ENCODE results near the gene RAB8B.
A peak's percentile ranks its signal among the peaks of the same experiment; 100 is the strongest.

RAB8B gene

GRCh38 chr15:63188926-63189871 lies at the start of gene RAB8B:
TSS of gene RAB8B (plus strand) at chr15:63189606. CDS start at chr15:63189625, 19 bp downstream.
- peak; percentile 95 to 96 for DNase-seq

DNA sequence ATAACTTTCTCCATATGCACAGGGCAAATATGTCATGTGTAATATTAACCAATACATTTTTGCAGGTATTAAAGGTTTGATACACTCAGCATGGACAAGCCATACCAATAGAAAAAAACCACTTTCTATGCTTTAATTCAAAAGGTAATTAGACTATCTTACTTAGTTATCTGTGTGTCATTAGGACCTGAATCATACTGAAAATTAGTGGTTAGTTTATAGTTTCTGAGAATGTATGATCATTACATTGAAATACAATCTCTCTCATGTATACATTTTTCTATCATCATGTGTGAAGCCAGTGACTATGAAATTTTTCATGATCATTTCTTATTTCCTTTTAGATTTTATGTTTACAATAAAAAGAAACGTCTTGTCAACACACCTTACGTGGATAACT lies 48.5 kb upstream of the RAB8B start:
- DNase-seq = no peak

GRCh38 chr15:63145426-63145825 lies 44.0 kb upstream of the RAB8B start:
- no peak for DNase-seq

DNA sequence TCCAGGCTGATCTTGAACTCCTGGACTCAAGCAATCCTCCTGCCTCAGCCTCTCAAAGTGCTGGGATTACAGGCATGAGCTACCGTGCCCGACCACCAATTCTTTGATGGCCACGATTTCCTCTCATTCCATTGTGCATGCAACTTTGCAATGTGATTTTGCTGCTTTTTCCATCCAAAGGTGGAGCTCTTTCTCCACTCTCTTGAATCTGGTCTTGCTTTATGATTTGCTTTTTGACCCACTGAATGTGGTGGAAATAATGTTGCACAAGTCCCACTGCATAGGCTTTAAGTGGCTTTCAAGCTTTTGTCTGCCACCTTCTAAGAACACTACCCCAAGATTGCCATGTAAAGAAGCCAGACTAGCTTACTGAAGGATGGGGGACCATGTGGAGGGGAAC lies 42.7 kb upstream of the RAB8B start:
- DNase-seq = no peak

DNA sequence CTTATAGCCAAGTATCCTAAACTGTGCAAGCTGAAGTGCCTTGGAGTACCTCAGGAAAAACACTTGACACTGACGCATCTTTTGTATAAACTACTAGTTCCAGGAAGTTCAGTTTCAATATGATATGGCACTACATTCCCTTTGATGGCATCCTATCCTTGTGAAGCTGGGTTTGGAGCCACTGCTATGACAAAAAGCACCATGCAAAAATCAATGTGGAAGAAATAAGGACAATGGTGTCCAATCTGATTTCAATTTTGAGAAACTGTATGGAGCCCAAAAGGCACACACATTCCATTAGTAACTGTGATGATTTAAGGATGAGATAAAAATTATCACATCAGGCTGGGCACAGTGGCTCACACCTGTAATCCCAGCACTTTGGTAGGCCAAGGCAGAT lies 37.7 kb upstream of the RAB8B start:
- no peak for DNase-seq

- no peak for DNase-seq
Measured at GRCh38 chr15:63155486-63155885, 33.9 kb upstream of the RAB8B start.

GRCh38 chr15:63156086-63156710 lies 33.2 kb upstream of the RAB8B start:
- DNase-seq = no peak

DNA sequence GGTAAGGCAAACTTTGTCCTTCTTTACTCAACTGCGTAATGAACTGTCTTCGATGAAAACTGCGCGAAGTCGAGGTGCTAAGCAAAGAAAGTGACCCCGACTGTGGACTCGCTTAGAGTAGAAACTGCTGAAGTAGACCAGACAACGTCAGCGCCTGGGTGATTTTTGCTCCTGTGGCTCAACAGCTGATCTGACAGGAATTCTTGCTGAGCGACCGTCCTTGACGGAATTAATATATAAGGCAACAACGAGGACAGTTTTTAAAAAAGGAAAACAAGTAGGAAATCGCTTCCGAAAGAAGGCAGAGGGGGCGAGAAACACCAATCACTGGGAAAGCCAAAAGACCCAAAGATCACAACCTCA lies 32.7 kb upstream of the RAB8B start:
- DNase-seq = peak in 1 of 2 donors; percentile 25

DNA sequence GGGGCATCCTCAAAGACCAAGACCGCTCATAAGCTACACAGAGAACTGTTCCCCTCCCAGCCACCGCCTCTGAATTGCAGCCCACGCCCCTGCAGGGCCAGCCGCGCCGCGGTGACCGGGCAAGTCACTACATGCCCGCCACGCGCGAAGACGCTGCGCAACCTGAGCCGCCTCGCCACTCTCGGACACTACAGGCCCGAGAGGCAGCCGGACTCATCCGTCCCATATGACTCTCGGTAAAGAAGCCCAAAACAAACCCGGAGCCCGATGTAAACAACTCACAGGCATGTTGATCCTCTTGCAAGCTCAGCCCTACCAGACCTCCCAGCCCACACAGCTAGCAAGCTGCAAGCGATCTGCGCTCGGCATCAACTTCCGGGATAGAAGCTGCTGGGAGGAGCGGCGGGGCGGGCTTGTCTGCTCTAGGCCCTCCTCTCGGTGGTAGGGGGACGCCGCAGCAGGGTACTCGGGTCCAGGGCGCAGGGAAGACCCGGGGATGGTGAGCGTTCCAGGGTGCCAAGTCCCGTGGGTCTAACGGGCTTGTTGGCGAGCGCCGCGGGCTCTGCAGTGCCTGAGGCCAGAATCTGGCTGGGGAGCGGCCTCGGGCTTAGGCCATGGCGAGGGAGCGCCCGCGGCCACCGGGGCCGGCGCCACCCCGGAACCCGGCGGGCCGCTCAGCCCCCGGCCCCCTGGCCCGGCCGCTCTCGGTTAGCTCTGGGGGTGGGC lies 32.1 kb upstream of the RAB8B start, which contains the start of gene RPS27L:
TSS of gene RPS27L (minus strand) at position 360 of the 726 bp plus-strand sequence. CDS start at position 288, 72 bp downstream.
- peak; percentile 87 to 89 for DNase-seq

- DNase-seq = peak; percentile 33 to 35
Measured at GRCh38 chr15:63157891-63158431, 31.4 kb upstream of the RAB8B start.

DNA sequence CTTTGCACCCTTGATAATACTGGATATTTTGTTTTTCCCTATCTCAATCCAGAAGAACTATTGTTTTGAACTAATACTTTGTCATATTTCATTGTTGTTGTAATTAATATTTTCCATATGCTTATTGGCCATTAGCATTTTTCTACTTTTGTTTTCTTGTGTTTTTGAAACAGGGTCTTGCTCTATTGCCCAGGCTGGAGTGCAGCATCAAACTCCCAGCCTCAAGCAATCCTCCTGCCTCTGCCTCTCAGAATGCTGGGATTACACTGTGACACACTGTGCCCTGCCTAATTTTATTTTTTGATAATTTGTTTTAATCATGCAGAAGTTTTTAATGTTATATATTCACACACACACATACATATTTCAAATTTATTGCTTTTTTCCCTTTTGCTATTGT lies 28.8 kb upstream of the RAB8B start:
- no peak for DNase-seq

DNA sequence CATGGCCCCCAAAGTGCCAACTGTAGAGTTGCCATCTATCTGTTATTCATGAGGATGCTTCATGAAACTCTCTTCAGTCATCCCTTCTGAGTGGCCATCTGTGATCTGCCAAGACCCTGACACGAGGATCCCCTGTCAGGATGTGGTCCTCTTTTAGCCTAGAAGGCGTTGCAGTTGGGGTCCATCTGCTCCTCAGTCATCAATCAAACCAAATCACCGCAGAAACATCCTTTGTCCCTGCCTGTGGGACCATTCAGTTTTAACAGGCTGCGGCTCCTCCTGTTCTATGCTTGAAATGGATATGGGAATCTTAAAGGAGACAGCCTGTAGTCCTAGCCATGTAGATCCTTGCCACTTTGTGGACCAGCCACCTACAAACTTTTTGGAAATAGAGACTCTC lies 26.2 kb upstream of the RAB8B start:
- DNase-seq = no peak

DNA sequence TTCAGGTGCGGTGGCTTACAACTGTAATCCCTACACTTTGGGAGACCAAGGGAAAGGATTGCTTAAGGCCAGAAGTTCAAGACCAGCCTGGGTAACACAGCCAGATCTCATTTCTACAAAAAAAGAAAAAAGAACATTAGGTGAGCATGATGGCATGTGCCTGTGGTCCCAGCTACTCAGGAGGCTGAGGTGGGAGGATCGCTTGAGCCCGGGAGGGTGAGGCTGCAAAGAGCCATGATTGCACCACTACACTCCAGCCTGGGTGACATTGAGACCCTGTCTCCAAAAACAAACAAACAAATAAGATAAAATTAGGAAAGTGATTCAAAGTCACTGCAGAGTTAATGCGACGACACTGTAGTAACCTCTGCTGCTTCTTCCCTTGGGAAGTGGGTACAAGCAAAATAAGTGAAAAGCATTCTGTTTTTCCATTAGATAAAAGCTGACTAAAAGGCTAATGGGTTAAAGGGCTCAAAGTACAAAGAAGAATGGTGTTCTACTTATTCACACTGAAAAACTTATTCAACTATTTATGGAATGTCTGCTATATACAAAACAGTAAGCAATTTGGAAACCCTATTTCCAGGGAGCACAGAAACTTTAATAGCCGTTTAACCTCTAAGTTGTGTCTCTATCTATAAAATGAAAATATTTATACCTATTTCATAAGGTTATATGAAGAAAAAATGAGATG lies 24.1 kb upstream of the RAB8B start:
- DNase-seq = no peak

DNA sequence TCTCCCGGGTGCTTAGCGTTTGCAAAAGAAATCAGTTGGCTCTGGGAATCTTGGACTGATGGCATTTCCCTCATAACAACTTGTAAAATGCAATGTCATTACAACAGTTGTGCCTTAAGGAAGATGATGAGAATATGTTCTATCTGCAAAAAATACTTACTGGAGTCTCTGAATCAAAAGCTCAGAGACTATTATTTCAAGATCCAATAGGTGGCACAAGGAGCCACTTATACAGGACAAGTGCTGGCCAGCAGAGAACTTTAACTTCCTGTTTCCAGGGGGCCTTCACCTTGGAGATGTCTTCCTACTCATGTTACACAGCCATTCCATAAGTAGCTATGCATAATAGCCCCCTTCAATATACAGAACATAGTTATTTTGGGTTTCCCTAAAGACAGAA lies 23.2 kb upstream of the RAB8B start:
- peak in 1 of 2 donors; percentile 43 for DNase-seq

DNA sequence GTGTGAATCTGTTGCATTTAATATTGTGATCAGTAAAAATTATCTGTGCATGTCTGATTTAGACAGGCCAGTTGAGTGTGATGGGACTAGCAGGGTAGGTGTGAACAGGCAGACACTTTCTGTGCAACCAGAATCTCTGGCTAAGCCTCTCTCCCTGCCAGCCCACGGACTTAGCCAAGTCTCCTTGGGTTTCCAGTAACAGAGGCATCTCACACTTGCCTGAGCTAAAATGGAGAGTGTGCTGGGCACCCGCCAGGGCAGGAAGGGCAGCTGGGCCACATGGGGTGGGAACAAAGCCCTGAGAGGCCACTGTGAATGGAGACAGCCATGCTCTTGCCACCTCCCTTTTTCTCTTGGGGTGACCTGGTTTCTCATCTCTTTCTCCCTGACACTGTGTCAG lies 19.6 kb upstream of the RAB8B start:
- no peak for DNase-seq

GRCh38 chr15:63172376-63172775 lies 17.0 kb upstream of the RAB8B start:
- no peak for DNase-seq

DNA sequence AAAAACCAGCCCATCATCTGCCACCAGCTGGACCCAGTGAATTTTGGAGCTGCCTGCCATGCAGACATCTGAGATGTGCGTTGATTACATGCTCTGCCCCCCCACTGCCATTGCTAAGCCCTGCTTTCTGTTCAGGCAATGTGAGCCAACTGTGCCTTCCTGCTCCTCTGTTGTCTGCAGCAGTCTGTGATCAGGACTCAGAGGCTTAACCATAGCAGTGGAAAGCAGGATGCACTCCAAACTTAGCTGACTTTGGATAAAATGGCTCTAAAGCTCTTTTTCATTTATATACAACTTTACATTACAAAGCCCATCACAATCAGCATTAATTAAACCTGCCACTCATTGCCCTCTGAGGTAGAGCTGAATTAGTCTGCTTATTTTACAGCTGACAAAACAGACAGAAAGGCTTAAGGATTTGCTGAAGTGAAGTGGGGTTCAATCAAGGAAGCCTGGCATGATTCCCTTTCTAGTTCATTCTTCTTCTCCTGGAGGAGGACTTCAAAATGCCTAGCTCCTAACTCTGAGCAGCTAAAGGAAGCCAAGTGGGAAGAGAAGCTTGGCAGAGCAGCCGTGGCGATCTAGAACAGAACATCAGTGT lies 16.5 kb upstream of the RAB8B start:
- DNase-seq = no peak

DNA sequence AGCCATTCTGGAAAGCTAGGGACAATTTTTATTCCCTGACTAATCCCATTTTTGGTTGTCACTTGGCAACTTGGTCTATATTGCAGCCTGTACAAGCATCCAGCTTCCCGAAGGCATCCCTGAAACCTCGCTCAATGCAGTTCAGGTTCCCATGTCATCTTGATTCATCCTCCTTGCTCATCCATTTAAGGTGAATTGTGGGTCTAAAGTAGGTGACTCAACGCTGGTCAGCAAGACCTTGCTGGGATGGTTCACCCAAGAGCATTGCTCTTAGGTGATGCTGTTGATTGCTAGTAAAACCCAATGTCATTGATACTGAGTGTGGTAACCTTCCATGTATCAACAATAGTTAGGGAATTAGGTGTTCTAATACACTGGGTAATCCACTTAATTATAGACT lies 13.1 kb upstream of the RAB8B start:
- no peak for DNase-seq

DNA sequence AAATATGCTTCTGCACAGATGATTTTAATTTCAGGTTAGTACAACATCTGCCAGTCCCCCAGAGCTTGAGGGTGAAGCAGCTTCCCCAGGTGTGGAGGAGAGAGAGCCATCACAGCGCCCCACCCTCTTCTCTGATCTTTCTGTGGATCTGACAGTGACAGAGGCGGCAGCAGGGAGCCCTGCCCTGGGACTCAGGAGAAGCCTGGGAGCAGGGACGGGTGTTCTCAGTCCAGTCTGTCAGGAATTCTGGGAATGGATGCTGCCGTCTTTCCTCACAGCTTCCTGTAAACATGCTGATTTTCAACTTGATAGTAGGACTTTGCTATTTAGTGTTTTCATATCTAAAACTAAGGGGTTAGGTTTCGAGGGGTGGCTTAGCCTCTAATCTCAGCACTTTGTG lies 11.4 kb upstream of the RAB8B start:
- no peak for DNase-seq

- DNase-seq = no peak
Measured at GRCh38 chr15:63180746-63181145, 8.7 kb upstream of the RAB8B start.

- no peak for DNase-seq
Measured at GRCh38 chr15:63181648-63182047, 7.8 kb upstream of the RAB8B start.

DNA sequence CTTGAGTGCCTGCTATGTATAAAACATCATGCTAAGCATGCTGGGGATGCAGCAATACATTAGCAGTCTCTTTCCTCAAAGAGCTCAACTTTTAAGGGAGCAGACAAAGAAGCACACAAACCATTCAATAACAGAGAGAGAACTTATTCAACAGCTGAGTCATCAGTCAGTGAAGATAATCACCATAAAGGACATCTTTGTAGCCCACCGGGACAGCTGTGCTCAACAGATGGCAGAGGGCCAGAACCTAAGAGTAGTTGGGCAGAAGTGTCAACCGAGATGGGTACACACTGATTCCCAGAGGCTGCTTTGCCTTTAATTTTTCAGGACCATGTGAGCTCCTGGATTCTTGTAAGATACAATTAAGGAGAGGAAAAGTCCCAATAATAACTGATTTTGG lies 4.2 kb upstream of the RAB8B start:
- DNase-seq = no peak
